PC-9 (cell line): Measurements from ENCODE around the gene ETV6. TPM values are rescaled to one million over a fixed set of nuclear protein-coding genes. Genes with fewer than 3 reads are reported as not detected.

Experiments
- BruUV-seq: library from RNA; stranded (reverse); fragments of 400-500 nt; replicated peaks from 2 replicates; lab custom pipeline; 2021; lab: Mats Ljungman, UMichigan
- CTCF ChIA-PET: fragments of 300-600 bp; sonication (Branson Sonifier 250); formaldehyde crosslinking; loops from one replicate; lab custom pipeline; 2022; ENCODE audit warnings: antibody characterized with exemption; lab: Charles Lee
- POLR2A ChIA-PET: fragments of 300-600 bp; sonication (Branson Sonifier 250); formaldehyde crosslinking; loops from one replicate; lab custom pipeline; 2022; ENCODE audit warnings: antibody characterized with exemption; ENCODE audit not compliant: unreplicated experiment; lab: Charles Lee
- DNase-seq, 2 experiments: peaks; one replicate each; pipeline versions ENCODE4 v3.0.0 to v3.0.0-alpha.2; 2015 to 2022; ENCODE audit warnings: mixed read lengths in 1 of 2
- H2AFZ ChIP-seq: fragments of 200-600 bp; sonication (generic); 2 replicates; pipeline ENCODE4 v1.8.1; 2017; ENCODE audit warnings: antibody characterized with exemption
- H3F3A ChIP-seq: fragments of 200-600 bp; sonication (generic); 2 replicates; pipeline ENCODE4 v1.8.1; 2017; ENCODE audit warnings: antibody characterized with exemption, mild to moderate bottlenecking, low read depth; ENCODE audit not compliant: insufficient read depth
- H3K27ac ChIP-seq: fragments of 200-600 bp; sonication (generic); 2 replicates; pipeline ENCODE4 v1.6.1; 2016; ENCODE audit warnings: mixed run types
- H3K27me3 ChIP-seq: fragments of 200-600 bp; sonication (generic); 2 replicates; pipeline ENCODE4 v1.6.1; 2016; ENCODE audit warnings: low read depth, mixed run types; ENCODE audit not compliant: insufficient read depth
- H3K36me3 ChIP-seq: fragments of 200-600 bp; sonication (generic); 2 replicates; pipeline ENCODE4 v1.6.1; 2016; ENCODE audit warnings: low read depth, mixed run types
- H3K4me1 ChIP-seq: fragments of 200-600 bp; sonication (generic); replicated peaks from 2 replicates; pipeline ENCODE4 v1.6.1; 2016; ENCODE audit warnings: mixed run types; ENCODE audit not compliant: insufficient read depth
- H3K4me2 ChIP-seq: fragments of 200-600 bp; sonication (generic); 2 replicates; pipeline ENCODE4 v1.6.1; 2017; ENCODE audit warnings: mixed run types
- H3K4me3 ChIP-seq: fragments of 200-600 bp; sonication (generic); 2 replicates; pipeline ENCODE4 v1.6.1; 2016; ENCODE audit warnings: mixed run types
- H3K79me2 ChIP-seq: fragments of 200-600 bp; sonication (generic); 2 replicates; pipeline ENCODE4 v1.6.1; 2017; ENCODE audit warnings: low read depth, mixed run types
- H3K9me2 ChIP-seq: fragments of 200-600 bp; sonication (generic); 2 replicates; pipeline ENCODE4 v1.8.1; 2017; ENCODE audit warnings: mild to moderate bottlenecking; ENCODE audit not compliant: insufficient read depth
- H3K9me3 ChIP-seq: fragments of 200-600 bp; sonication (generic); 2 replicates; pipeline ENCODE4 v1.8.1; 2016; ENCODE audit warnings: low read depth; ENCODE audit not compliant: insufficient read depth
- H4K20me1 ChIP-seq: fragments of 200-600 bp; sonication (generic); 2 replicates; pipeline ENCODE4 v1.8.1; 2017; ENCODE audit not compliant: insufficient read depth
- CTCF ChIP-seq: fragments of 200-600 bp; sonication (generic); conservative IDR thresholded peaks from 2 replicates; pipeline ENCODE4 v1.6.1; 2017; ENCODE audit warnings: mixed run types, antibody characterized with exemption, mild to moderate bottlenecking, moderate library complexity
- EZH2 ChIP-seq: fragments of 200-600 bp; sonication (generic); IDR thresholded peaks from 2 replicates; pipeline ENCODE4 v1.8.0; 2017; ENCODE audit warnings: antibody characterized with exemption, low read depth
- intact Hi-C: fragments of 100-400 bp; cut with micrococcal nuclease; formaldehyde crosslinking; loops from one replicate; pipeline ENCODE4 v1.10.0; 2022; ENCODE audit not compliant: unreplicated experiment
- total RNA-seq: library from RNA; stranded (reverse); gene quantifications from 2 replicates; pipeline ENCODE4 v1.2.3, GENCODE V29; 2021

The ETV6 gene
- total RNA-seq, 1 experiment from 2014 or later, result 62.8 TPM

GRCh38 chr12:11689591-11690186 lies 40.2 kb downstream of the ETV6 start:
- Histone ChIP-seq H3K9me2 (no peaks in the 10 kb centered on the region), H3K4me2 (no peak overlapping the region), H3K27me3 (no peaks in the 10 kb centered on the region), H3K4me3 (no peak overlapping the region), H3K36me3 (no peaks in the 10 kb centered on the region), H2AFZ (no peak overlapping the region), H3K4me1 (no peaks in the 10 kb centered on the region), H3F3A (no peaks in the 10 kb centered on the region), H3K27ac (no peak overlapping the region), H3K9me3 (no peaks in the 10 kb centered on the region), H4K20me1 (peaks cover 5% of the 10 kb centered on the region), H3K79me2 (peaks cover 33% of the 10 kb centered on the region)
- DNase-seq, result no peak
- ChIA-PET POLR2A (no interaction called here), CTCF (interaction anchor here (0.5 to 1.1 kb wide), 2 partner anchors 343 to 667 kb away, joined by 3 to 4 read pairs; partner anchors contain the start of gene BORCS5)
- intact Hi-C loops, result no loop called here
- no peak for TF ChIP-seq CTCF
- no peak for TF ChIP-seq EZH2
- BruUV-seq, result no TSS peak

- Histone ChIP-seq H3K79me2 (peaks cover 22% of the 10 kb centered on the region), H3K4me2 (no peak overlapping the region), H4K20me1 (peaks cover 7% of the 10 kb centered on the region), H3K4me3 (no peak overlapping the region), H3K27ac (no peak overlapping the region), H3K9me2 (no peaks in the 10 kb centered on the region), H2AFZ (no peak overlapping the region), H3F3A (no peaks in the 10 kb centered on the region), H3K9me3 (no peaks in the 10 kb centered on the region), H3K4me1 (no peaks in the 10 kb centered on the region), H3K36me3 (no peaks in the 10 kb centered on the region), H3K27me3 (no peaks in the 10 kb centered on the region)
- TF ChIP-seq CTCF, result no peak
- no peak for TF ChIP-seq EZH2
- intact Hi-C loops, result no loop called here
- DNase-seq, result no peak
- ChIA-PET CTCF (no interaction called here), POLR2A (no interaction called here)
- no TSS peak for BruUV-seq
These were observed 43.6 kb downstream of the ETV6 start for GRCh38 chr12:11693067-11693466.

GRCh38 chr12:11693601-11694000 lies 44.1 kb downstream of the ETV6 start:
- intact Hi-C loops, result no loop called here
- Histone ChIP-seq H3K36me3 (no peaks in the 10 kb centered on the region), H4K20me1 (peaks cover 7% of the 10 kb centered on the region), H3F3A (no peaks in the 10 kb centered on the region), H2AFZ (no peak overlapping the region), H3K27ac (no peak overlapping the region), H3K9me2 (no peaks in the 10 kb centered on the region), H3K79me2 (peaks cover 27% of the 10 kb centered on the region), H3K4me1 (no peaks in the 10 kb centered on the region), H3K4me3 (no peak overlapping the region), H3K9me3 (no peaks in the 10 kb centered on the region), H3K27me3 (no peaks in the 10 kb centered on the region), H3K4me2 (no peak overlapping the region)
- TF ChIP-seq EZH2 (no peak), CTCF (no peak)
- CTCF ChIA-PET, result no interaction called here
- no TSS peak for BruUV-seq
- DNase-seq, result no peak
- POLR2A ChIA-PET, result interaction anchor here (0.6 kb wide), 1 partner anchor 28 kb away, joined by 3 read pairs; no protein-coding TSS in a partner anchor
